GM06990 (cell line): ENCODE results near the gene TRABD.

Experiments used
- DNase-seq: peaks from one replicate; pipeline ENCODE4 v3.0.0-alpha.2; 2011; ENCODE audit not compliant: insufficient read length; ENCODE audit errors: extremely low read depth
- H3K27me3 ChIP-seq: replicated peaks from 2 replicates; pipeline ENCODE4 v1.6.0; 2011; ENCODE audit warnings: low read length; ENCODE audit not compliant: control insufficient read depth, insufficient read depth
- H3K36me3 ChIP-seq: 2 replicates; pipeline ENCODE4 v1.5.1; 2011; ENCODE audit warnings: low read length; ENCODE audit not compliant: control insufficient read depth, insufficient read depth
- H3K4me3 ChIP-seq: replicated peaks from 2 replicates; pipeline ENCODE4 v1.5.1; 2011; ENCODE audit warnings: low read depth, mild to moderate bottlenecking, control low read depth, low read length
- CTCF ChIP-seq: IDR thresholded peaks from 2 replicates; pipeline ENCODE4 v1.5.1; 2011; ENCODE audit warnings: low read length, control low read depth, mild to moderate bottlenecking, inconsistent platforms; ENCODE audit not compliant: insufficient read depth, poor library complexity, severe bottlenecking

Gene TRABD

GRCh38 chr22:50199829-50200460 is 14.2 kb downstream of the TRABD start:
- TF ChIP-seq CTCF = no peak
- peak overlapping the region; percentile 62 for H3K4me3 ChIP-seq
- no peak for DNase-seq
- H3K36me3 ChIP-seq = peaks cover 18% of the 10 kb centered on the region
- H3K27me3 ChIP-seq = no peaks in the 10 kb centered on the region

- H3K27me3 ChIP-seq = no peaks in the 10 kb centered on the region
- TF ChIP-seq CTCF = no peak
- peak; percentile 96 for DNase-seq
- H3K4me3 ChIP-seq = peak within 1 kb of the TSS; percentile 62
- H3K36me3 ChIP-seq = peaks cover 15% of the 10 kb centered on the region
Observed at GRCh38 chr22:50200461-50201190, 14.9 kb downstream of the TRABD start, which contains the start of gene SELENOO. Gene SELENOO, plus strand, starts transcription at chr22:50201011. Its CDS starts 26 bp downstream, at chr22:50201037.

- Histone ChIP-seq H3K27me3 (no peaks in the 10 kb centered on the region), H3K36me3 (peaks cover 12% of the 10 kb centered on the region), H3K4me3 (peak overlapping the region; percentile 62)
- TF ChIP-seq CTCF = no peak
- no peak for DNase-seq
Observed at GRCh38 chr22:50201191-50202129, 15.7 kb downstream of the TRABD start.

- Histone ChIP-seq H3K36me3 (peaks cover 11% of the 10 kb centered on the region), H3K27me3 (no peaks in the 10 kb centered on the region), H3K4me3 (peak overlapping the region; percentile 62)
- no peak for TF ChIP-seq CTCF
- DNase-seq = no peak
Observed at GRCh38 chr22:50202130-50202666, 16.5 kb downstream of the TRABD start.

GRCh38 chr22:50203288-50203687 is 17.6 kb downstream of the TRABD start:
- no peak for TF ChIP-seq CTCF
- H3K4me3 ChIP-seq = no peak overlapping the region
- H3K36me3 ChIP-seq = peaks cover 10% of the 10 kb centered on the region
- DNase-seq = no peak
- H3K27me3 ChIP-seq = no peaks in the 10 kb centered on the region
